C4-2B (cell line): ENCODE measurements around the gene APOBEC3A.

Experiments
- H3K27ac ChIP-seq: fragments of 450-650 bp; 2 replicates; pipeline ENCODE4 v1.5.1; 2017
- CTCF ChIP-seq: fragments of 450-650 bp; conservative IDR thresholded peaks from 2 replicates; pipeline ENCODE4 v1.5.1; 2017; ENCODE audit warnings: mild to moderate bottlenecking
- ZFX ChIP-seq: fragments of 450-650 bp; IDR thresholded peaks from 2 replicates; pipeline ENCODE4 v1.6.1; 2017

APOBEC3A gene

GRCh38 chr22:38964306-38964705, 6.9 kb downstream of the APOBEC3A start:
- H3K27ac ChIP-seq: no peak overlapping the region
- TF ChIP-seq ZFX (no peak), CTCF (no peak)

- TF ChIP-seq ZFX (no peak), CTCF (no peak)
- H3K27ac ChIP-seq: no peak overlapping the region
These were observed 7.6 kb downstream of the APOBEC3A start for GRCh38 chr22:38964989-38965388.

- H3K27ac ChIP-seq: no peak overlapping the region
- no peak for TF ChIP-seq CTCF
- TF ChIP-seq ZFX: no peak
These were observed 8.4 kb downstream of the APOBEC3A start for GRCh38 chr22:38965614-38966379.

- no peak overlapping the region for H3K27ac ChIP-seq
- no peak for TF ChIP-seq CTCF
- TF ChIP-seq ZFX: no peak
These were observed 8.9 kb downstream of the APOBEC3A start for GRCh38 chr22:38966380-38966702.

GRCh38 chr22:38966942-38967341, 9.5 kb downstream of the APOBEC3A start:
- H3K27ac ChIP-seq: no peak overlapping the region
- TF ChIP-seq ZFX: no peak
- no peak for TF ChIP-seq CTCF

- H3K27ac ChIP-seq: no peak overlapping the region
- TF ChIP-seq ZFX (no peak), CTCF (no peak)
These were observed 10.3 kb downstream of the APOBEC3A start for GRCh38 chr22:38967451-38968450.

- no peak overlapping the region for H3K27ac ChIP-seq
- TF ChIP-seq ZFX (no peak), CTCF (no peak)
These were observed 11.4 kb downstream of the APOBEC3A start for GRCh38 chr22:38968801-38969200.
